Suppressor macrophage (primary cell): ENCODE results near the gene SEMA3C.
"Not testable (repeated sequence)": the region's sequence is repeated elsewhere in the genome, so short reads cannot be mapped to it uniquely, and the experiment has no call there.

ENCODE experiments used
- DNase-seq, 4 experiments: peaks; one replicate each; pipeline ENCODE4 v3.0.0-alpha.2; 2020 to 2022

SEMA3C gene

GRCh38 chr7:80926955-80927354 is 8.1 kb upstream of the SEMA3C start:
- DNase-seq: not testable (repeated sequence)

- peak in 2 of 4 experiments; percentile 37 to 41 for DNase-seq
Observed at GRCh38 chr7:80924090-80924489, 5.2 kb upstream of the SEMA3C start.

GRCh38 chr7:80923211-80923612 is 4.4 kb upstream of the SEMA3C start:
- no peak for DNase-seq

- no peak for DNase-seq
Observed at GRCh38 chr7:80922253-80923049, 3.6 kb upstream of the SEMA3C start.

- no peak for DNase-seq
Observed at GRCh38 chr7:80921130-80921529, 2.3 kb upstream of the SEMA3C start.

- DNase-seq: peak; percentile 37 to 67 (median 52)
Observed at GRCh38 chr7:80918399-80918798, 452 bp downstream of the SEMA3C start.

- peak; percentile 13 to 60 (median 27) for DNase-seq
Observed at GRCh38 chr7:80916770-80917741, 1.8 kb downstream of the SEMA3C start.

- no peak for DNase-seq
Observed at GRCh38 chr7:80910228-80910627, 8.6 kb downstream of the SEMA3C start.

GRCh38 chr7:80908360-80908797 is 10.5 kb downstream of the SEMA3C start:
- no peak for DNase-seq

- DNase-seq: no peak
Observed at GRCh38 chr7:80907612-80908011, 11.2 kb downstream of the SEMA3C start.

- no peak for DNase-seq
Observed at GRCh38 chr7:80907141-80907601, 11.7 kb downstream of the SEMA3C start.

- DNase-seq: no peak
Observed at GRCh38 chr7:80905334-80905733, 13.5 kb downstream of the SEMA3C start.

- DNase-seq: no peak
Observed at GRCh38 chr7:80902716-80903308, 16.0 kb downstream of the SEMA3C start.

GRCh38 chr7:80902019-80902418 is 16.8 kb downstream of the SEMA3C start:
- no peak for DNase-seq

GRCh38 chr7:80900583-80901576 is 18.0 kb downstream of the SEMA3C start:
- DNase-seq: peak in 1 of 4 experiments; percentile 18

- DNase-seq: no peak
Observed at GRCh38 chr7:80896906-80897598, 21.8 kb downstream of the SEMA3C start.

GRCh38 chr7:80895056-80895455 is 23.8 kb downstream of the SEMA3C start:
- no peak for DNase-seq

GRCh38 chr7:80891259-80891544 is 27.6 kb downstream of the SEMA3C start:
- DNase-seq: no peak

GRCh38 chr7:80890426-80891258 is 28.2 kb downstream of the SEMA3C start:
- DNase-seq: no peak

- DNase-seq: no peak
Observed at GRCh38 chr7:80889525-80889924, 29.3 kb downstream of the SEMA3C start.
